ENCODE data around the gene NUP85. TPM values are rescaled to one million over a fixed set of nuclear protein-coding genes. Genes with fewer than 3 reads are reported as not detected.
A peak's percentile ranks its signal among the peaks of the same experiment; 100 is the strongest.

NUP85 gene
- total RNA-seq, 1 donor from 2014 or later = 122 TPM

GRCh38 chr17:75208161-75208560, 2.7 kb downstream of the NUP85 start:
- no peak for DNase-seq (ENCODE audit: low spot score)
- H3K36me3 Mint-ChIP-seq (ENCODE audit: low read depth) = peaks cover 36% of the 10 kb centered on the region
- intact Hi-C loops (cut with micrococcal nuclease) = loop anchor here (10.0 kb wide), 1 partner anchor 47 kb away; no protein-coding TSS in a partner anchor
- H3K4me3 Mint-ChIP-seq (ENCODE audit: low read depth) = peak overlapping the region; percentile 62
- H3K4me1 Mint-ChIP-seq (ENCODE audit: low read depth) = peaks cover 9% of the 10 kb centered on the region
- no peaks in the 10 kb centered on the region for H3K9me3 Mint-ChIP-seq
- peak overlapping the region; percentile 22 for H3K27ac Mint-ChIP-seq
- no peaks in the 10 kb centered on the region for H3K27me3 Mint-ChIP-seq (ENCODE audit: low read depth)

DNA sequence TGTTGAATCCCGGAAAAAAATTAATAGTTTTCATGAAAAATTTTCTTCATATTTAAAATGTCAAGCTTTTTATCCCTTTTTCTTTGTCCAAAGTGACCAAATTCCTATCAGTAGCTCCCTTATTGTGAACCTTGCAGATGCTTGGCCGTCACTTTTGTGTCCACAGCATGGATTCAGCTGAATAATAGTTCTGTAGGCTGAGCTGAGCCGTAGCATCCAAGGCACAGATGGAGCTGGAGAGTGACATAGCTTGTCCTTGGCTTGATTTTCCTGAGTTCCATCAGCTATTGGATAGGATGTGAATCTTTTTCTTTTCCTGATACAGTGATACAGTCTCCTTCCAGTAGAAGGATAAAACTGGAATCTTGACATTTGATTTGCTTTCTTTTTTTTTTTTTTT, 3.6 kb downstream of the NUP85 start:
- Mint-ChIP-seq H3K27me3 (ENCODE audit: low read depth) (no peaks in the 10 kb centered on the region), H3K27ac (no peak overlapping the region), H3K36me3 (ENCODE audit: low read depth) (peaks cover 44% of the 10 kb centered on the region), H3K9me3 (no peaks in the 10 kb centered on the region), H3K4me3 (ENCODE audit: low read depth) (no peak overlapping the region), H3K4me1 (ENCODE audit: low read depth) (peaks cover 8% of the 10 kb centered on the region)
- no peak for DNase-seq (ENCODE audit: low spot score)
- intact Hi-C loops (cut with micrococcal nuclease) = loop anchor here (10.0 kb wide), 1 partner anchor 46 kb away; no protein-coding TSS in a partner anchor

- no peaks in the 10 kb centered on the region for H3K4me1 Mint-ChIP-seq (ENCODE audit: low read depth)
- H3K9me3 Mint-ChIP-seq = no peaks in the 10 kb centered on the region
- peaks cover 67% of the 10 kb centered on the region for H3K36me3 Mint-ChIP-seq (ENCODE audit: low read depth)
- H3K27ac Mint-ChIP-seq = no peak overlapping the region
- intact Hi-C loops (cut with micrococcal nuclease) = no loop called here
- DNase-seq (ENCODE audit: low spot score) = no peak
- H3K4me3 Mint-ChIP-seq (ENCODE audit: low read depth) = no peak overlapping the region
- H3K27me3 Mint-ChIP-seq (ENCODE audit: low read depth) = no peaks in the 10 kb centered on the region
Observed at GRCh38 chr17:75218131-75218530, 12.7 kb downstream of the NUP85 start.

DNA sequence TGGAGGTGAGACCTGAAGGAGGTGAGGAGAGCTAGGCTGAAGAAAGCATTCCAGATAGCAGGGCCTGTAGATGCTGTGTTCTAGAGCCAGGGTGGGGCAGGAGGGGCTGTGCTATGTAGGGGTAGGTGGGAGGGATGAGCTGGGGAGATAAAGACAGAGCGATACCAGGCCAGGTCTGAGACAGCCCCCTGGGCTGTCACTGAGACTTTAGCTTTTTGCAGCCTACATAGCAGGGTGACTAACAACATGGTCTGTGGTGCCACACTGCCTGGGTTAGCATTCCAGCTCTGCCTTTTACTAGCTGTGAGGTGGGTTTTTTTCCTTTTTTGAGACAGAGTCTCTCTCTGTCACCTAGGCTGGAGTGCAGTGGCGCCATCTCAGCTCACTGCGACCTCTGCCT, 14.3 kb downstream of the NUP85 start:
- peaks cover 62% of the 10 kb centered on the region for H3K36me3 Mint-ChIP-seq (ENCODE audit: low read depth)
- no peak overlapping the region for H3K4me3 Mint-ChIP-seq (ENCODE audit: low read depth)
- no peaks in the 10 kb centered on the region for H3K27me3 Mint-ChIP-seq (ENCODE audit: low read depth)
- no peaks in the 10 kb centered on the region for H3K9me3 Mint-ChIP-seq
- no peak for DNase-seq (ENCODE audit: low spot score)
- intact Hi-C loops (cut with micrococcal nuclease) = no loop called here
- no peaks in the 10 kb centered on the region for H3K4me1 Mint-ChIP-seq (ENCODE audit: low read depth)
- no peak overlapping the region for H3K27ac Mint-ChIP-seq

DNA sequence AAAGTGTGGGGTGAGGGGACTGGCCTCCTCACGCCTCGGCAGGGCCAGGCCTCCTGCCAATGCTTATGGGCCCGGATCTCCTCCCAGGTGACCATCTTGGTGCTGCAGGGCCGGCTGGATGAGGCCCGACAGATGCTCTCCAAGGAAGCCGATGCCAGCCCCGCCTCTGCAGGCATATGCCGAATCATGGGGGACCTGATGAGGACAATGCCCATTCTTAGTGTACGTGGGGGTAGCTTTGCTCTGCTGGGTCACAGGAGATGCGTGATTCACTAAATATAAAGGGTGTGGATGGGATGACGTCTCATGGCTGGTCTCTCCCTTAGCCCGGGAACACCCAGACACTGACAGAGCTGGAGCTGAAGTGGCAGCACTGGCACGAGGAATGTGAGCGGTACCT, 19.5 kb downstream of the NUP85 start:
- no peaks in the 10 kb centered on the region for H3K9me3 Mint-ChIP-seq
- no peaks in the 10 kb centered on the region for H3K27me3 Mint-ChIP-seq (ENCODE audit: low read depth)
- H3K4me3 Mint-ChIP-seq (ENCODE audit: low read depth) = no peak overlapping the region
- H3K4me1 Mint-ChIP-seq (ENCODE audit: low read depth) = no peaks in the 10 kb centered on the region
- intact Hi-C loops (cut with micrococcal nuclease) = no loop called here
- H3K27ac Mint-ChIP-seq = no peak overlapping the region
- no peak for DNase-seq (ENCODE audit: low spot score)
- peaks cover 58% of the 10 kb centered on the region for H3K36me3 Mint-ChIP-seq (ENCODE audit: low read depth)

DNA sequence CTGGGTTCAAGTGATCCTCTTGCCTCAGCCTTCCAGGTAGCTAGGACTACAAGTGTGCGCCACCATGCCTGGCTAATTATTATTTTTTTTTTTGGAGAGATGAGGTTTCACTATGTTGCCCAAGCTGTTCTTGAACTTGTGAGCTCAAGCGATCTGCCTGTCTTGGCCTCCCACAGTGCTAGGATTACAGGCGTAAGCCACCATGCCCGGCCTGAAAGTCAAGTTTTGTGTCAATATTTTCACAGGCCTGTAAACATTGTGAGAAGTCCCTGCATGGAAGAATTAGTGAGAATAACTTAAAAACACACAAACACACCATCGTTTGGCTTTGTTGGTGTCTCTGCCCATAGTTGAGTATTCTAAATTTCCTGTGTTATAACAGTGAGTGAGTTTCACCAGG, 22.2 kb downstream of the NUP85 start:
- Mint-ChIP-seq H3K36me3 (ENCODE audit: low read depth) (peaks cover 68% of the 10 kb centered on the region), H3K9me3 (no peaks in the 10 kb centered on the region), H3K4me1 (ENCODE audit: low read depth) (no peaks in the 10 kb centered on the region), H3K4me3 (ENCODE audit: low read depth) (no peak overlapping the region), H3K27ac (no peak overlapping the region), H3K27me3 (ENCODE audit: low read depth) (no peaks in the 10 kb centered on the region)
- DNase-seq (ENCODE audit: low spot score) = no peak
- intact Hi-C loops (cut with micrococcal nuclease) = no loop called here

- H3K27ac Mint-ChIP-seq = no peak overlapping the region
- no peak for DNase-seq (ENCODE audit: low spot score)
- no peaks in the 10 kb centered on the region for H3K27me3 Mint-ChIP-seq (ENCODE audit: low read depth)
- no peak overlapping the region for H3K4me3 Mint-ChIP-seq (ENCODE audit: low read depth)
- intact Hi-C loops (cut with micrococcal nuclease) = no loop called here
- H3K36me3 Mint-ChIP-seq (ENCODE audit: low read depth) = peaks cover 71% of the 10 kb centered on the region
- no peaks in the 10 kb centered on the region for H3K4me1 Mint-ChIP-seq (ENCODE audit: low read depth)
- H3K9me3 Mint-ChIP-seq = no peaks in the 10 kb centered on the region
Observed at GRCh38 chr17:75228305-75228704, 22.8 kb downstream of the NUP85 start.

- Mint-ChIP-seq H3K27ac (no peak overlapping the region), H3K4me1 (ENCODE audit: low read depth) (no peaks in the 10 kb centered on the region), H3K9me3 (no peaks in the 10 kb centered on the region), H3K4me3 (ENCODE audit: low read depth) (no peak overlapping the region), H3K36me3 (ENCODE audit: low read depth) (peaks cover 70% of the 10 kb centered on the region), H3K27me3 (ENCODE audit: low read depth) (no peaks in the 10 kb centered on the region)
- intact Hi-C loops (cut with micrococcal nuclease) = no loop called here
- no peak for DNase-seq (ENCODE audit: low spot score)
Observed at GRCh38 chr17:75228847-75229246, 23.4 kb downstream of the NUP85 start.

GRCh38 chr17:75231071-75231470, 25.6 kb downstream of the NUP85 start:
- Mint-ChIP-seq H3K27me3 (ENCODE audit: low read depth) (no peaks in the 10 kb centered on the region), H3K27ac (no peak overlapping the region), H3K4me1 (ENCODE audit: low read depth) (no peaks in the 10 kb centered on the region), H3K4me3 (ENCODE audit: low read depth) (no peak overlapping the region), H3K36me3 (ENCODE audit: low read depth) (peaks cover 68% of the 10 kb centered on the region), H3K9me3 (no peaks in the 10 kb centered on the region)
- intact Hi-C loops (cut with micrococcal nuclease) = no loop called here
- no peak for DNase-seq (ENCODE audit: low spot score)

DNA sequence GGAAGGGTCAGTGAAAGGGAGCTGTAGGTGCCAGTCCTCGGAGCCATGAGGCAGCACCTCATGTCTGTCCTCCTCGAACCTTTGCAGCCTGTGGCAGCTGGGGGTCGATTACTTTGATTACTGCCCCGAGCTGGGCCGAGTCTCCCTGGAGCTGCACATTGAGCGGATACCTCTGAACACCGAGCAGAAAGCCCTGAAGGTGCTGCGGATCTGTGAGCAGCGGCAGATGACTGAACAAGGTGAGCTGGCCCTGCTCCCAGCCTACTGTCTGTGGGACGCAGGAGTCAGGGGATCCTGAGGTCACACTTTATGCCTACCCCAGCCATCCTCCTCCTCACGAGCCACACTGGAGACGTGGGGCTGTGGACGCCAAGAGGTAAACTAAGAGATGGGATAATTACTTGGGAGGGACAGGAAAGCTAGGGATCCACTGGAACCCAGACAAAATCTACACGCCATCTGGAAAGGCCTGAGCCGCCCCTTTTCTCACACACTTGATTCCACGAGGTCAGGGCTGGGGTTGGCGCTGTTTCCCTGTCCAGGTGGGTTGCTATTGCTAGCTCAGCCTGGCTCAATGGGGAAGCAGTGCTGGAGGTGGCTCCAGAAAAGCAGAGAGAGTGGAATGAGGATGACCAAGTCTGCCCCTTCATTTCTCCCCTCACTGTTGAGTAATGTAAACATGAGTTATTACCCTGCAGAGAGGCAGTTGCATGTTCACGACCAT, 26.4 kb downstream of the NUP85 start:
- Mint-ChIP-seq H3K4me3 (ENCODE audit: low read depth) (no peak overlapping the region), H3K27me3 (ENCODE audit: low read depth) (no peaks in the 10 kb centered on the region), H3K27ac (no peak overlapping the region), H3K9me3 (no peaks in the 10 kb centered on the region), H3K4me1 (ENCODE audit: low read depth) (no peaks in the 10 kb centered on the region), H3K36me3 (ENCODE audit: low read depth) (peaks cover 68% of the 10 kb centered on the region)
- no peak for DNase-seq (ENCODE audit: low spot score)
- intact Hi-C loops (cut with micrococcal nuclease) = no loop called here

GRCh38 chr17:75232786-75233185, 27.3 kb downstream of the NUP85 start:
- Mint-ChIP-seq H3K36me3 (ENCODE audit: low read depth) (peaks cover 73% of the 10 kb centered on the region), H3K4me1 (ENCODE audit: low read depth) (no peaks in the 10 kb centered on the region), H3K9me3 (no peaks in the 10 kb centered on the region), H3K27ac (no peak overlapping the region), H3K4me3 (ENCODE audit: low read depth) (no peak overlapping the region), H3K27me3 (ENCODE audit: low read depth) (no peaks in the 10 kb centered on the region)
- intact Hi-C loops (cut with micrococcal nuclease) = no loop called here
- no peak for DNase-seq (ENCODE audit: low spot score)

DNA sequence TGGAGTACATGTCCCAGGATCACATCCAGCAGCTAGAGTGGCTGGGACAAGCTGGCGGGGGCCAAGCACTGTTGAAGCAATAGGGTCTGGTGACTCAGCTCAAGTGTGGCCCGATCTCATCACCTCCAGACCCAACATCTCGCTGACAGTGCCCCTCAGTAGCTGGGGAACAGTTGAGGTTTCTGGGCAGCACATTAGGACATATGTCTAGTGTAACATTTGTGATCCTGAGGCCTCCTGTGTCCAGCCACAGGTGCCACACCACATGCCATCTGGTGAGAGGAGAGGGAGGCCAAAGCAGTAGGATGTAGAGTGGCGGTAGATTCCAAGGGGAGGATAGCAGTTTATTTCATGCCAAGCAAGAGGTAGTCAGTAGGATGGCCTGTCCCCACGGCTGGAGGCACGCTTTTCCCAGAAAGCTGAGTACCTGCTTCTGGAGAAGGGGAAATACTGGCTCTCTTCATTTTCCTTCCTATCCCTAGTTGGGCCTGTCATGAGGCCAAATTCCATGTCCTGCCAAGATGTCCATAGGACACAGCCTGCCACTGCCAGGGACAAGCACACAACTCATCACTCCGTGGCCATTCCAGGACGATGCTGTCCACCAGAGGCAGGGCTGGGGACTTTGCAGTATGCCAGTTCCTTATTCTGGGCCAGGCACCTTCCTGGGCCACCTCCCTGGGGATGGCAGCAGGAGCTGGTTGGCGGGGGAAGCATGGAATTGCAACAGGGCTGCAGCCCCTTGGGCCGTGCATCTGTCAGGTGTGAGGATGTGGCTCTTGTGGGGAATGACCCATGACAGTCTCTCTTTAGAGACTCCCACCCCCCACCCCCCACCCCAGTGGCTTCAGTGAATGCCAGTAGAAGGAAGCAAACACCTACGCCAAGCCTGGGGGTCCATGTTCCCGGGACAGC, 31.9 kb downstream of the NUP85 start:
- no peak for DNase-seq (ENCODE audit: low spot score)
- H3K4me3 Mint-ChIP-seq (ENCODE audit: low read depth) = no peak overlapping the region
- peaks cover 9% of the 10 kb centered on the region for H3K4me1 Mint-ChIP-seq (ENCODE audit: low read depth)
- intact Hi-C loops (cut with micrococcal nuclease) = no loop called here
- H3K9me3 Mint-ChIP-seq = no peaks in the 10 kb centered on the region
- H3K36me3 Mint-ChIP-seq (ENCODE audit: low read depth) = peaks cover 86% of the 10 kb centered on the region
- no peak overlapping the region for H3K27ac Mint-ChIP-seq
- no peaks in the 10 kb centered on the region for H3K27me3 Mint-ChIP-seq (ENCODE audit: low read depth)

DNA sequence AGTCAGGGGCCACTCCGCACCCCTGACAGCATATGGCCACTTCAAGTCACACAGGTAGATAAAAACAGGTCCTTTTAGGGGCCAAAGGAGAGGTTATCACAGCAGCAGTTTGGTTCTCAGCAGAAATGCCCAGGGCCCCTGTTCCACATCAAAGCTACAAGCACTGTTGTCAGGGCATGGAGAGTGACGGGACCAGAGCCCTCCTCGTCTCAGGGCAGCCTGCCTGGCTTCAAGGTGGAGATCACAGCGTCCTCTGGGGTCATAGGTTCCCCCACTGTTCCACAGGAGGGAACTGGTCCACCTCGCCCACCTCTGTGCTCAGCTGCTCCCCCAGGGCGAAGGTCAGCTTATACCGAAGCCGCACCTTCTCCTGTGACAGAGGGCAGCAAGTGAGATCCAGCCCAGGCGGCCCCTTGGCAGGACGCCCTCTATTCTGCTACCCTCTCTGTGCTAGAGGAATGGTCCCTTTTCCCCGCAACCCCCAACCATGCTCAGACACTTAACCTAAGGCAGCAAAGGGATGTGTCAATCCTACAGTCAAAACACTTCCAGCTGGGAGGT, 32.6 kb downstream of the NUP85 start:
- no peaks in the 10 kb centered on the region for H3K27me3 Mint-ChIP-seq (ENCODE audit: low read depth)
- H3K27ac Mint-ChIP-seq = no peak overlapping the region
- intact Hi-C loops (cut with micrococcal nuclease) = no loop called here
- peaks cover 14% of the 10 kb centered on the region for H3K4me1 Mint-ChIP-seq (ENCODE audit: low read depth)
- no peak overlapping the region for H3K4me3 Mint-ChIP-seq (ENCODE audit: low read depth)
- DNase-seq (ENCODE audit: low spot score) = no peak
- H3K9me3 Mint-ChIP-seq = no peaks in the 10 kb centered on the region
- peaks cover 84% of the 10 kb centered on the region for H3K36me3 Mint-ChIP-seq (ENCODE audit: low read depth)

Data from activated T-helper 2 cell treated with anti-CD3 and anti-CD28 coated beads, Interferon-gamma antibody, Interleukin-2, Interleukin-4, amounts not matched to agents 10 μg/mL and 5 μg/mL and 100 μg/mL, durations not matched to agents 14 hours and 24 hours and 36 hours (primary cell).